ENCODE measurements around the gene CLDN17. TPM values are rescaled to one million over a fixed set of nuclear protein-coding genes. Genes with fewer than 3 reads are reported as not detected.
A peak's percentile ranks its signal among the peaks of the same experiment; 100 is the strongest.

CLDN17 gene
- total and polyA plus RNA-seq, 5 donors from 2014 or later, result not detected

GRCh38 chr21:30194701-30195299 is 28.2 kb upstream of the CLDN17 start:
- DNase-seq, result peak in 1 of 3 donors; percentile 44
- H3K4me3 Mint-ChIP-seq, result no peak overlapping the region
- no peaks in the 10 kb centered on the region for H3K27me3 ChIP-seq (ENCODE audit: control insufficient read depth, insufficient read depth, low read length)
- no peak overlapping the region for H3K27ac ChIP-seq (ENCODE audit: insufficient read depth, low read length, poor library complexity, severe bottlenecking)
- peaks cover 0 to 5% (median 1%) of the 10 kb centered on the region in 7 donors for H3K9me3 Mint-ChIP-seq
- no peak overlapping the region for H3K4me3 ChIP-seq (ENCODE audit: low read depth, low read length)
- H3K36me3 Mint-ChIP-seq, result no peaks in the 10 kb centered on the region
- no peak overlapping the region for H3K27ac Mint-ChIP-seq
- no peaks in the 10 kb centered on the region for H3K9me3 ChIP-seq (ENCODE audit: control insufficient read depth in 2 of 2, low read length in 2 of 2)
- no peaks in the 10 kb centered on the region for H3K4me1 ChIP-seq (ENCODE audit: control insufficient read depth, insufficient read depth, low read length, poor library complexity, severe bottlenecking)
- no peaks in the 10 kb centered on the region for H3K27me3 Mint-ChIP-seq
- no peaks in the 10 kb centered on the region for H3K36me3 ChIP-seq (ENCODE audit: control insufficient read depth, insufficient read depth, low read length)
- no peak for ATAC-seq (ENCODE audit: low read depth in 2 of 2)
- H3K4me1 Mint-ChIP-seq, result no peaks in the 10 kb centered on the region

- no peaks in the 10 kb centered on the region for H3K36me3 Mint-ChIP-seq
- H3K9me3 Mint-ChIP-seq, result peaks cover 0 to 5% (median 0%) of the 10 kb centered on the region in 7 donors
- H3K4me1 Mint-ChIP-seq, result no peaks in the 10 kb centered on the region
- Histone ChIP-seq H3K36me3 (ENCODE audit: control insufficient read depth, insufficient read depth, low read length) (no peaks in the 10 kb centered on the region), H3K4me3 (ENCODE audit: low read depth, low read length) (no peak overlapping the region), H3K4me1 (ENCODE audit: control insufficient read depth, insufficient read depth, low read length, poor library complexity, severe bottlenecking) (no peaks in the 10 kb centered on the region), H3K9me3 (ENCODE audit: control insufficient read depth in 2 of 2, low read length in 2 of 2) (no peaks in the 10 kb centered on the region), H3K27ac (ENCODE audit: insufficient read depth, low read length, poor library complexity, severe bottlenecking) (no peak overlapping the region), H3K27me3 (ENCODE audit: control insufficient read depth, insufficient read depth, low read length) (no peaks in the 10 kb centered on the region)
- no peaks in the 10 kb centered on the region for H3K27me3 Mint-ChIP-seq
- no peak for DNase-seq
- ATAC-seq (ENCODE audit: low read depth in 2 of 2), result no peak
- H3K4me3 Mint-ChIP-seq, result no peak overlapping the region
- H3K27ac Mint-ChIP-seq, result no peak overlapping the region
These were observed 26.6 kb upstream of the CLDN17 start for GRCh38 chr21:30193201-30193600.

- no peak overlapping the region for H3K4me3 Mint-ChIP-seq
These were observed 23.9 kb upstream of the CLDN17 start for GRCh38 chr21:30190554-30190953.

GRCh38 chr21:30189773-30190172 is 23.2 kb upstream of the CLDN17 start:
- no peak for ATAC-seq (ENCODE audit: low read depth in 2 of 2)
- Mint-ChIP-seq H3K36me3 (no peaks in the 10 kb centered on the region), H3K27ac (no peak overlapping the region), H3K9me3 (peaks cover 0 to 5% (median 0%) of the 10 kb centered on the region in 7 donors), H3K4me3 (no peak overlapping the region), H3K4me1 (no peaks in the 10 kb centered on the region), H3K27me3 (no peaks in the 10 kb centered on the region)
- Histone ChIP-seq H3K36me3 (ENCODE audit: control insufficient read depth, insufficient read depth, low read length) (no peaks in the 10 kb centered on the region), H3K27me3 (ENCODE audit: control insufficient read depth, insufficient read depth, low read length) (no peaks in the 10 kb centered on the region), H3K27ac (ENCODE audit: insufficient read depth, low read length, poor library complexity, severe bottlenecking) (no peak overlapping the region), H3K9me3 (ENCODE audit: control insufficient read depth in 2 of 2, low read length in 2 of 2) (no peaks in the 10 kb centered on the region), H3K4me1 (ENCODE audit: control insufficient read depth, insufficient read depth, low read length, poor library complexity, severe bottlenecking) (no peaks in the 10 kb centered on the region), H3K4me3 (ENCODE audit: low read depth, low read length) (no peak overlapping the region)
- DNase-seq, result no peak

More at GRCh38 chr21:30190554-30190953, 23.9 kb upstream of the CLDN17 start:
- Histone ChIP-seq H3K4me3 (ENCODE audit: low read depth, low read length) (no peak overlapping the region), H3K9me3 (ENCODE audit: control insufficient read depth in 2 of 2, low read length in 2 of 2) (no peaks in the 10 kb centered on the region), H3K27ac (ENCODE audit: insufficient read depth, low read length, poor library complexity, severe bottlenecking) (no peak overlapping the region), H3K27me3 (ENCODE audit: control insufficient read depth, insufficient read depth, low read length) (no peaks in the 10 kb centered on the region), H3K36me3 (ENCODE audit: control insufficient read depth, insufficient read depth, low read length) (no peaks in the 10 kb centered on the region), H3K4me1 (ENCODE audit: control insufficient read depth, insufficient read depth, low read length, poor library complexity, severe bottlenecking) (no peaks in the 10 kb centered on the region)
- Mint-ChIP-seq H3K27ac (no peak overlapping the region), H3K4me1 (no peaks in the 10 kb centered on the region), H3K27me3 (no peaks in the 10 kb centered on the region), H3K9me3 (peaks cover 0 to 5% (median 0%) of the 10 kb centered on the region in 7 donors), H3K36me3 (no peaks in the 10 kb centered on the region)
- no peak for DNase-seq
- ATAC-seq (ENCODE audit: low read depth in 2 of 2), result no peak

GRCh38 chr21:30186242-30186641 is 19.6 kb upstream of the CLDN17 start:
- H3K4me1 Mint-ChIP-seq, result no peaks in the 10 kb centered on the region
- H3K9me3 Mint-ChIP-seq, result peaks cover 0 to 2% (median 0%) of the 10 kb centered on the region in 7 donors
- ATAC-seq (ENCODE audit: low read depth in 2 of 2) (no peak), DNase-seq (no peak)
- H3K36me3 Mint-ChIP-seq, result no peaks in the 10 kb centered on the region
- no peak overlapping the region for H3K27ac ChIP-seq (ENCODE audit: insufficient read depth, low read length, poor library complexity, severe bottlenecking)
- H3K4me3 ChIP-seq (ENCODE audit: low read depth, low read length), result no peak overlapping the region
- no peaks in the 10 kb centered on the region for H3K36me3 ChIP-seq (ENCODE audit: control insufficient read depth, insufficient read depth, low read length)
- no peaks in the 10 kb centered on the region for H3K4me1 ChIP-seq (ENCODE audit: control insufficient read depth, insufficient read depth, low read length, poor library complexity, severe bottlenecking)
- H3K27me3 ChIP-seq (ENCODE audit: control insufficient read depth, insufficient read depth, low read length), result no peaks in the 10 kb centered on the region
- no peak overlapping the region for H3K27ac Mint-ChIP-seq
- H3K27me3 Mint-ChIP-seq, result no peaks in the 10 kb centered on the region
- no peaks in the 10 kb centered on the region for H3K9me3 ChIP-seq (ENCODE audit: control insufficient read depth in 2 of 2, low read length in 2 of 2)
- no peak overlapping the region for H3K4me3 Mint-ChIP-seq

GRCh38 chr21:30168086-30168485 is 1.5 kb upstream of the CLDN17 start:
- Histone ChIP-seq H3K27ac (ENCODE audit: insufficient read depth, low read length, poor library complexity, severe bottlenecking) (no peak overlapping the region), H3K4me1 (ENCODE audit: control insufficient read depth, insufficient read depth, low read length, poor library complexity, severe bottlenecking) (no peaks in the 10 kb centered on the region), H3K4me3 (ENCODE audit: low read depth, low read length) (no peak overlapping the region), H3K9me3 (ENCODE audit: control insufficient read depth in 2 of 2, low read length in 2 of 2) (no peaks in the 10 kb centered on the region), H3K27me3 (ENCODE audit: control insufficient read depth, insufficient read depth, low read length) (no peaks in the 10 kb centered on the region), H3K36me3 (ENCODE audit: control insufficient read depth, insufficient read depth, low read length) (no peaks in the 10 kb centered on the region)
- Mint-ChIP-seq H3K36me3 (no peaks in the 10 kb centered on the region), H3K4me1 (no peaks in the 10 kb centered on the region), H3K9me3 (peaks cover 0 to 5% (median 3%) of the 10 kb centered on the region in 7 donors), H3K27me3 (no peaks in the 10 kb centered on the region), H3K4me3 (no peak overlapping the region), H3K27ac (no peak overlapping the region)
- ATAC-seq (ENCODE audit: low read depth in 2 of 2), result no peak
- DNase-seq, result no peak

GRCh38 chr21:30166171-30166570 is 434 bp downstream of the CLDN17 start:
- Histone ChIP-seq H3K9me3 (ENCODE audit: control insufficient read depth in 2 of 2, low read length in 2 of 2) (no peaks in the 10 kb centered on the region), H3K4me1 (ENCODE audit: control insufficient read depth, insufficient read depth, low read length, poor library complexity, severe bottlenecking) (no peaks in the 10 kb centered on the region), H3K27ac (ENCODE audit: insufficient read depth, low read length, poor library complexity, severe bottlenecking) (no peak overlapping the region), H3K36me3 (ENCODE audit: control insufficient read depth, insufficient read depth, low read length) (no peaks in the 10 kb centered on the region), H3K4me3 (ENCODE audit: low read depth, low read length) (no peak overlapping the region), H3K27me3 (ENCODE audit: control insufficient read depth, insufficient read depth, low read length) (no peaks in the 10 kb centered on the region)
- Mint-ChIP-seq H3K27me3 (no peaks in the 10 kb centered on the region), H3K36me3 (no peaks in the 10 kb centered on the region), H3K9me3 (peaks cover 0 to 5% (median 2%) of the 10 kb centered on the region in 7 donors), H3K4me1 (no peaks in the 10 kb centered on the region), H3K27ac (no peak overlapping the region), H3K4me3 (no peak overlapping the region)
- no peak for DNase-seq
- no peak for ATAC-seq (ENCODE audit: low read depth in 2 of 2)

GRCh38 chr21:30164796-30165195 is 1.8 kb downstream of the CLDN17 start:
- Histone ChIP-seq H3K4me1 (ENCODE audit: control insufficient read depth, insufficient read depth, low read length, poor library complexity, severe bottlenecking) (no peaks in the 10 kb centered on the region), H3K36me3 (ENCODE audit: control insufficient read depth, insufficient read depth, low read length) (no peaks in the 10 kb centered on the region), H3K27ac (ENCODE audit: insufficient read depth, low read length, poor library complexity, severe bottlenecking) (no peak overlapping the region), H3K9me3 (ENCODE audit: control insufficient read depth in 2 of 2, low read length in 2 of 2) (no peaks in the 10 kb centered on the region), H3K4me3 (ENCODE audit: low read depth, low read length) (no peak overlapping the region), H3K27me3 (ENCODE audit: control insufficient read depth, insufficient read depth, low read length) (no peaks in the 10 kb centered on the region)
- Mint-ChIP-seq H3K27ac (no peak overlapping the region), H3K27me3 (no peaks in the 10 kb centered on the region), H3K4me3 (no peak overlapping the region), H3K4me1 (no peaks in the 10 kb centered on the region), H3K9me3 (peaks cover 0 to 5% (median 1%) of the 10 kb centered on the region in 7 donors), H3K36me3 (no peaks in the 10 kb centered on the region)
- no peak for DNase-seq
- no peak for ATAC-seq (ENCODE audit: low read depth in 2 of 2)

Measured in CD4-positive, CD25-positive, alpha-beta regulatory T cell (primary cell).